H9 (cell line): ENCODE measurements around the gene COA4. TPM values are rescaled to one million over a fixed set of nuclear protein-coding genes. Genes with fewer than 3 reads are reported as not detected.

ENCODE experiments used
- DNase-seq: peaks from one replicate; pipeline ENCODE4 v3.0.0-alpha.2; 2017
- H2AFZ ChIP-seq: one replicate; pipeline ENCODE4 v1.6.1; 2013; ENCODE audit warnings: mild to moderate bottlenecking, low read length, control low read depth, moderate library complexity
- H2AK5ac ChIP-seq: 2 replicates; pipeline ENCODE4 v1.6.1; 2013; ENCODE audit warnings: low read length, control low read depth, mixed read lengths; ENCODE audit not compliant: insufficient read length
- H2BK120ac ChIP-seq: one replicate; pipeline ENCODE4 v1.6.1; 2013; ENCODE audit warnings: low read depth, mild to moderate bottlenecking, low read length, control low read depth, inconsistent platforms; ENCODE audit not compliant: poor library complexity, severe bottlenecking
- H2BK12ac ChIP-seq: 2 replicates; pipeline ENCODE4 v1.6.1; 2013; ENCODE audit warnings: low read length, control low read depth, mixed read lengths, low read depth; ENCODE audit not compliant: insufficient read length
- H2BK15ac ChIP-seq: 2 replicates; pipeline ENCODE4 v1.6.1; 2013; ENCODE audit warnings: low read depth, low read length, control low read depth
- H2BK20ac ChIP-seq: one replicate; pipeline ENCODE4 v1.6.1; 2013; ENCODE audit warnings: low read depth, mild to moderate bottlenecking, low read length, control low read depth, inconsistent platforms; ENCODE audit not compliant: poor library complexity, severe bottlenecking
- H2BK5ac ChIP-seq: 2 replicates; pipeline ENCODE4 v1.6.1; 2013; ENCODE audit warnings: low read length, control low read depth, mixed read lengths; ENCODE audit not compliant: insufficient read length
- H3K14ac ChIP-seq: 2 replicates; pipeline ENCODE4 v1.6.1; 2013; ENCODE audit warnings: low read length, control low read depth; ENCODE audit not compliant: insufficient read depth
- H3K18ac ChIP-seq: 2 replicates; pipeline ENCODE4 v1.6.1; 2013; ENCODE audit warnings: low read depth, mild to moderate bottlenecking, mixed read lengths, low read length, control low read depth; ENCODE audit not compliant: insufficient read length
- H3K23ac ChIP-seq: 2 replicates; pipeline ENCODE4 v1.6.1; 2013; ENCODE audit warnings: low read length, control low read depth, mixed read lengths, low read depth; ENCODE audit not compliant: insufficient read length
- H3K23me2 ChIP-seq: 2 replicates; pipeline ENCODE4 v1.6.1; 2013; ENCODE audit warnings: low read depth, mild to moderate bottlenecking, mixed read lengths, low read length, control low read depth; ENCODE audit not compliant: insufficient read length, poor library complexity, severe bottlenecking
- H3K27ac ChIP-seq: 2 replicates; pipeline ENCODE4 v1.5.1; 2013; ENCODE audit warnings: low read length, control low read depth, mixed read lengths, low read depth; ENCODE audit not compliant: insufficient read length
- H3K27me3 ChIP-seq: 2 replicates; pipeline ENCODE4 v1.6.1; 2013; ENCODE audit warnings: low read length, control low read depth, inconsistent platforms; ENCODE audit not compliant: insufficient read depth
- H3K4ac ChIP-seq: 2 replicates; pipeline ENCODE4 v1.6.1; 2013; ENCODE audit warnings: low read depth, mild to moderate bottlenecking, control low read depth, inconsistent platforms, low read length, moderate library complexity
- H3K4me1 ChIP-seq: 2 replicates; pipeline ENCODE4 v1.6.1; 2013; ENCODE audit warnings: low read length, control low read depth, inconsistent platforms; ENCODE audit not compliant: insufficient read depth
- H3K4me2 ChIP-seq: 2 replicates; pipeline ENCODE4 v1.6.1; 2013; ENCODE audit warnings: low read length, control low read depth, mixed read lengths; ENCODE audit not compliant: insufficient read length, insufficient read depth
- H3K56ac ChIP-seq: 2 replicates; pipeline ENCODE4 v1.6.1; 2013; ENCODE audit warnings: low read depth, mild to moderate bottlenecking, mixed read lengths, low read length, control low read depth; ENCODE audit not compliant: insufficient read length
- H3K79me1 ChIP-seq: 2 replicates; pipeline ENCODE4 v1.6.1; 2013; ENCODE audit warnings: low read depth, mild to moderate bottlenecking, moderate library complexity, low read length, control low read depth, inconsistent platforms; ENCODE audit not compliant: insufficient read depth, poor library complexity, severe bottlenecking
- H3K79me2 ChIP-seq: 2 replicates; pipeline ENCODE4 v1.6.1; 2013; ENCODE audit warnings: low read length, control low read depth, inconsistent platforms; ENCODE audit not compliant: insufficient read depth
- H3K9ac ChIP-seq: 2 replicates; pipeline ENCODE4 v1.6.1; 2013; ENCODE audit warnings: low read length, control low read depth, mixed read lengths; ENCODE audit not compliant: insufficient read length; ENCODE audit errors: extremely low read depth
- H3K9me3 ChIP-seq: one replicate; pipeline ENCODE4 v1.6.1; 2013; ENCODE audit warnings: low read depth, low read length, inconsistent platforms; ENCODE audit not compliant: control insufficient read depth
- H3T11ph ChIP-seq: one replicate; pipeline ENCODE4 v1.6.1; 2013; ENCODE audit warnings: mild to moderate bottlenecking, low read length, control low read depth, inconsistent platforms
- H4K20me1 ChIP-seq: one replicate; pipeline ENCODE4 v1.6.1; 2013; ENCODE audit not compliant: control insufficient read depth, insufficient read length, insufficient read depth
- H4K5ac ChIP-seq: 2 replicates; pipeline ENCODE4 v1.6.1; 2013; ENCODE audit warnings: low read depth, mild to moderate bottlenecking, mixed read lengths, low read length, control low read depth; ENCODE audit not compliant: insufficient read length
- H4K8ac ChIP-seq: replicated peaks from 2 replicates; pipeline ENCODE4 v1.6.1; 2013; ENCODE audit warnings: low read length, control low read depth, mixed read lengths, low read depth; ENCODE audit not compliant: insufficient read length
- H4K91ac ChIP-seq: 2 replicates; pipeline ENCODE4 v1.6.1; 2013; ENCODE audit warnings: low read depth, mild to moderate bottlenecking, moderate library complexity, mixed read lengths, low read length, control low read depth; ENCODE audit not compliant: insufficient read length
- H3K27ac Mint-ChIP-seq, 3 experiments: 2 replicates in 2 of 3; 3 replicates in 1 of 3; pipeline ENCODE4 v1.8.0; 2020 to 2021; ENCODE audit warnings: mixed read lengths in 3 of 3, mild to moderate bottlenecking in 1 of 3, moderate library complexity in 1 of 3
- H3K27me3 Mint-ChIP-seq: 2 replicates; pipeline ENCODE4 v1.8.0; 2021; ENCODE audit warnings: low read depth, mild to moderate bottlenecking, moderate library complexity, mixed read lengths
- H3K36me3 Mint-ChIP-seq, 3 experiments: 2 replicates in 2 of 3; 3 replicates in 1 of 3; pipeline ENCODE4 v1.8.0; 2020 to 2021; ENCODE audit warnings: low read depth in 3 of 3, mixed read lengths in 3 of 3; ENCODE audit not compliant: insufficient read depth in 1 of 3
- H3K4me1 Mint-ChIP-seq, 2 experiments: 2 replicates each; pipeline ENCODE4 v1.8.0; 2020; ENCODE audit warnings: mixed read lengths in 2 of 2
- H3K4me3 Mint-ChIP-seq, 2 experiments: 2 replicates in 1 of 2; 3 replicates in 1 of 2; pipeline ENCODE4 v1.8.0; 2020 to 2021; ENCODE audit warnings: mild to moderate bottlenecking in 2 of 2, mixed read lengths in 2 of 2, moderate library complexity in 1 of 2
- H3K9me3 Mint-ChIP-seq, 2 experiments: 2 replicates in 1 of 2; 3 replicates in 1 of 2; pipeline ENCODE4 v1.8.0; 2020; ENCODE audit warnings: mild to moderate bottlenecking in 2 of 2, mixed read lengths in 2 of 2, moderate library complexity in 1 of 2
- WGBS: extraction: QIAGEN DNeasy Blood & Tissue Kit; methylation state at CpG from one replicate; pipeline ENCODE4 v1.1.7; 2013; ENCODE audit warnings: missing lambda C conversion rate, low lambda C conversion rate, mixed read lengths; ENCODE audit not compliant: insufficient read length; ENCODE audit errors: extremely low coverage; 5-methylcytosine and 5-hydroxymethylcytosine counted together
- total RNA-seq: library from RNA; stranded (reverse); gene quantifications from 2 replicates; pipeline ENCODE4 v1.2.1, GENCODE V29; 2021
- TF ChIP-seq, protein P1 (sequence below): fragments of 200-600 bp; sonication (generic); conservative IDR thresholded peaks from 3 replicates; pipeline ENCODE4 v1.8.0; 2021; ENCODE audit warnings: antibody characterized with exemption, mild to moderate bottlenecking

Gene COA4
- total RNA-seq, 1 experiment from 2014 or later, result 116 TPM

DNA sequence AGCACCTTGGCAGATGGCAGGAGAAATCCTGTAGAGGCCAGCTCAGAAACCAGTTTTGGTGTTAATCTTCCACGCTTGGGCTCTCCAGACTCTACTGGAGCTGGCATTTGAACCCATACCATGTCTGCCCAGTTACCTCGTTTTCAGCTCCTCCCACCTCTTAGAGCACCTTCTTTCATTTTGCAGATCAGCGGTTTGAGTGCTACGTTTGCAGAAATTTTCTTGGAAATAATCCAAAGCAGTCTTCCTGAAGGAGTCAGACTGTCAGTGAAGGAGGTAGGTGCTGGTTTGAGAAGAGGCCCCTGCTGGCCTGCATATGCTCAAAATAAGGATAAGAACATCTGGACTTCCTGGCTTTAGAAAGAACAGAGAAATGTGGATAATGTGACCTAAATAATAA is 13.7 kb downstream of the COA4 start:
- H3K4me1 Mint-ChIP-seq, result no peaks in the 10 kb centered on the region
- no peaks in the 10 kb centered on the region for H3K4me1 ChIP-seq
- H4K91ac ChIP-seq, result no peak overlapping the region
- no peak overlapping the region for H3K9ac ChIP-seq
- H2BK5ac ChIP-seq, result no peak overlapping the region
- no peaks in the 10 kb centered on the region for H3K79me1 ChIP-seq
- no peak overlapping the region for H2BK12ac ChIP-seq
- H3K23ac ChIP-seq, result no peak overlapping the region
- no peaks in the 10 kb centered on the region for H3K9me3 Mint-ChIP-seq
- peaks cover 5 to 15% (median 5%) of the 10 kb centered on the region in 3 experiments for H3K36me3 Mint-ChIP-seq
- no peak overlapping the region for H3K4me3 Mint-ChIP-seq
- H3K79me2 ChIP-seq, result no peaks in the 10 kb centered on the region
- no peak overlapping the region for H3K4ac ChIP-seq
- H3K27me3 ChIP-seq, result no peaks in the 10 kb centered on the region
- H4K8ac ChIP-seq, result no peak overlapping the region
- no peak overlapping the region for H3T11ph ChIP-seq
- TF ChIP-seq, protein P1, sequence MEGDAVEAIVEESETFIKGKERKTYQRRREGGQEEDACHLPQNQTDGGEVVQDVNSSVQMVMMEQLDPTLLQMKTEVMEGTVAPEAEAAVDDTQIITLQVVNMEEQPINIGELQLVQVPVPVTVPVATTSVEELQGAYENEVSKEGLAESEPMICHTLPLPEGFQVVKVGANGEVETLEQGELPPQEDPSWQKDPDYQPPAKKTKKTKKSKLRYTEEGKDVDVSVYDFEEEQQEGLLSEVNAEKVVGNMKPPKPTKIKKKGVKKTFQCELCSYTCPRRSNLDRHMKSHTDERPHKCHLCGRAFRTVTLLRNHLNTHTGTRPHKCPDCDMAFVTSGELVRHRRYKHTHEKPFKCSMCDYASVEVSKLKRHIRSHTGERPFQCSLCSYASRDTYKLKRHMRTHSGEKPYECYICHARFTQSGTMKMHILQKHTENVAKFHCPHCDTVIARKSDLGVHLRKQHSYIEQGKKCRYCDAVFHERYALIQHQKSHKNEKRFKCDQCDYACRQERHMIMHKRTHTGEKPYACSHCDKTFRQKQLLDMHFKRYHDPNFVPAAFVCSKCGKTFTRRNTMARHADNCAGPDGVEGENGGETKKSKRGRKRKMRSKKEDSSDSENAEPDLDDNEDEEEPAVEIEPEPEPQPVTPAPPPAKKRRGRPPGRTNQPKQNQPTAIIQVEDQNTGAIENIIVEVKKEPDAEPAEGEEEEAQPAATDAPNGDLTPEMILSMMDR, result no peak
- H3K23me2 ChIP-seq, result no peaks in the 10 kb centered on the region
- no peak overlapping the region for H3K27ac ChIP-seq
- no CpG with 5 or more reads among the region's 4 CpGs for WGBS
- H3K9me3 ChIP-seq, result no peaks in the 10 kb centered on the region
- no peak overlapping the region for H3K56ac ChIP-seq
- H3K4me2 ChIP-seq, result no peak overlapping the region
- no peak overlapping the region for H2BK20ac ChIP-seq
- no peaks in the 10 kb centered on the region for H4K20me1 ChIP-seq
- no peaks in the 10 kb centered on the region for H3K27me3 Mint-ChIP-seq
- no peak overlapping the region for H4K5ac ChIP-seq
- no peak overlapping the region for H2AFZ ChIP-seq
- H2AK5ac ChIP-seq, result no peak overlapping the region
- H2BK15ac ChIP-seq, result no peak overlapping the region
- no peak overlapping the region for H3K14ac ChIP-seq
- DNase-seq, result no peak
- no peak overlapping the region for H3K18ac ChIP-seq
- H2BK120ac ChIP-seq, result no peak overlapping the region
- no peak overlapping the region for H3K27ac Mint-ChIP-seq
